ENCODE measurements around the gene POLR3H.

- TF ChIP-seq EZH2 (IDR thresholded peaks at IDR 0.05; ENCODE audit: low read length): no peak
- TF ChIP-seq, protein P1, sequence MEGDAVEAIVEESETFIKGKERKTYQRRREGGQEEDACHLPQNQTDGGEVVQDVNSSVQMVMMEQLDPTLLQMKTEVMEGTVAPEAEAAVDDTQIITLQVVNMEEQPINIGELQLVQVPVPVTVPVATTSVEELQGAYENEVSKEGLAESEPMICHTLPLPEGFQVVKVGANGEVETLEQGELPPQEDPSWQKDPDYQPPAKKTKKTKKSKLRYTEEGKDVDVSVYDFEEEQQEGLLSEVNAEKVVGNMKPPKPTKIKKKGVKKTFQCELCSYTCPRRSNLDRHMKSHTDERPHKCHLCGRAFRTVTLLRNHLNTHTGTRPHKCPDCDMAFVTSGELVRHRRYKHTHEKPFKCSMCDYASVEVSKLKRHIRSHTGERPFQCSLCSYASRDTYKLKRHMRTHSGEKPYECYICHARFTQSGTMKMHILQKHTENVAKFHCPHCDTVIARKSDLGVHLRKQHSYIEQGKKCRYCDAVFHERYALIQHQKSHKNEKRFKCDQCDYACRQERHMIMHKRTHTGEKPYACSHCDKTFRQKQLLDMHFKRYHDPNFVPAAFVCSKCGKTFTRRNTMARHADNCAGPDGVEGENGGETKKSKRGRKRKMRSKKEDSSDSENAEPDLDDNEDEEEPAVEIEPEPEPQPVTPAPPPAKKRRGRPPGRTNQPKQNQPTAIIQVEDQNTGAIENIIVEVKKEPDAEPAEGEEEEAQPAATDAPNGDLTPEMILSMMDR (optimal IDR thresholded peaks at IDR 0.05 in 1 of 3, IDR thresholded peaks at IDR 0.05 in 1 of 3, conservative IDR thresholded peaks at IDR 0.05 in 1 of 3; ENCODE audit: extremely low read depth in 1 of 3, insufficient read depth in 2 of 3, low read length in 3 of 3): no peak
Observed at GRCh38 chr22:41523464-41524221, 20.6 kb downstream of the POLR3H start.
